ENCODE results near the gene OR51F2. TPM values are rescaled to one million over a fixed set of nuclear protein-coding genes. Genes with fewer than 3 reads are reported as not detected.
"Not testable (repeated sequence)": the region's sequence is repeated elsewhere in the genome, so short reads cannot be mapped to it uniquely, and the experiment has no call there.

OR51F2 gene
- total and polyA plus RNA-seq, 10 donors = not detected

DNA sequence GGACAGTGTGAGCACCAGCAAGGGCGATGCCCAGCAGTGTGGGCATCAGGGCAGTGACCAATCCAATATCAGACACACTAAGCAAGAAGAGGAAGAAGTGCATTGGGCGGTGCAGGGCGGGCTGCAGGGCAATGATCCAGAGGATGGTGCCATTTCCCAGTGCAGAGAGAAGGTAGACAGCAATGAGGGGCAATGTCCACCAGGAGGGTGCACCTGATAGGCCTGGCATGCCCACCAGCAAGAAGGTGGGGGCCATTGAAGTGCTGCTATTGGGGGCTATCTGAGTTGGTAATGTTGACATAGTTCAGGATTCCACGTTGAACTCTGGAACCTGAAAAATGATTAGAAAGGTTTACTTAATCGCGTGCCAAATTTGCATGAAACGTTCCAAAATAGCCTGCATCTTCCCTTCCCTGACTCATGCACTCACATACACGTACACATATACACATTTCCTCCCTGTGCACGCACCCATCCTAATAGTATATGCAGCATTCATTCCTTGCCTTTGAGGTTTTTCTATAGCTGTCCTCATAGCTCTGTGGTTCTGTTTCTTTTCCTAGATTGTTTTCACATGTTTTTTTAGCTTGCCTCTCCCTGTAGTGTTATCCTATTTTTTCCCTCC lies 27.9 kb downstream of the OR51F2 start, which contains the start of gene OR51S1:
OR51S1 (minus strand) TSS at position 301 of the 625 bp plus-strand sequence; CDS start at position 301, 0 bp downstream.
- no peaks in the 10 kb centered on the region for H3K36me3 ChIP-seq
- no peak within 1 kb of the TSS for H3K27ac ChIP-seq
- peaks cover 0 to 9% (median 0%) of the 10 kb centered on the region in 7 donors for H3K27me3 ChIP-seq (replicated peaks in 1 of 7)
- intact Hi-C loops (cut with DNase I; ENCODE audit: low total_unique reads) = no loop called here
- DNase-seq = no peak
- no peak for TF ChIP-seq POLR2A (IDR thresholded peaks at IDR 0.05)
- no peak for TF ChIP-seq CTCF (IDR thresholded peaks at IDR 0.05 in 8 of 11, conservative IDR thresholded peaks at IDR 0.05 in 3 of 11)
- H3K4me3 ChIP-seq = no peak within 1 kb of the TSS
- 72 to 87% (median 78%) methylated on average over 9 of the region's 9 CpGs for WGBS, 5 donors
- H3K9me3 ChIP-seq = no peaks in the 10 kb centered on the region
- no peaks in the 10 kb centered on the region for H3K4me1 ChIP-seq

GRCh38 chr11:4851033-4851432 lies 29.9 kb downstream of the OR51F2 start:
- Histone ChIP-seq H3K36me3 (no peaks in the 10 kb centered on the region), H3K27me3 (replicated peaks in 1 of 7) (peaks cover 0 to 9% (median 0%) of the 10 kb centered on the region in 7 donors), H3K4me3 (no peak overlapping the region), H3K27ac (no peak overlapping the region), H3K4me1 (no peaks in the 10 kb centered on the region), H3K9me3 (no peaks in the 10 kb centered on the region)
- TF ChIP-seq CTCF (IDR thresholded peaks at IDR 0.05 in 8 of 11, conservative IDR thresholded peaks at IDR 0.05 in 3 of 11) (no peak), POLR2A (IDR thresholded peaks at IDR 0.05) (no peak), POLR2AphosphoS5 (IDR thresholded peaks at IDR 0.05) (no peak)
- DNase-seq = no peak
- WGBS, 5 donors = 12 to 35% (median 30%) methylated on average over 4 of the region's 4 CpGs
- intact Hi-C loops (cut with DNase I; ENCODE audit: low total_unique reads) = no loop called here

DNA sequence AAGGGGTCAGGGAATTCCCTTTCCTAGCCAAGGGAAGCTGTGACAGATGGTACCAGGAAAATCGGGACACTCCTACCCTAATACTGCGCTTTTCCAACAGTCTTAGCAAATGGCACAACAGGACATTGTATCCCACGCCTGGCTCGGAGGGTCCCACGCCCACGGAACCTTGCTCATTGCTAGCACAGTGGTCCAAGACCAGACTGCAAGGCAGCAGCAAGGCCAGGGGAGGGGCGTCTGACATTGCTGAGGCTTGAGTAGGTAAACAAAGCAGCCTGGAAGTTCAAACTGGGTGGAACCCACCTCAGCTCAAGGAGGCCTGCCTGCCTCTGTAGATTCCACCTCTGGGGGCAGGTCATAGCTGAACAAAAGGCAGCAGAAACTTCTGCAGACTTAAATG lies 33.2 kb downstream of the OR51F2 start:
- WGBS, 5 donors = 83 to 95% (median 86%) methylated on average over 7 of the region's 7 CpGs
- H3K27ac ChIP-seq; H3K9me3 ChIP-seq; H3K4me3 ChIP-seq; H3K36me3 ChIP-seq; DNase-seq; H3K27me3 ChIP-seq (replicated peaks in 1 of 7); intact Hi-C loops (cut with DNase I; ENCODE audit: low total_unique reads); H3K4me1 ChIP-seq: not testable (repeated sequence)

- TF ChIP-seq CTCF (IDR thresholded peaks at IDR 0.05 in 8 of 11, conservative IDR thresholded peaks at IDR 0.05 in 3 of 11) (no peak), POLR2A (IDR thresholded peaks at IDR 0.05) (no peak), POLR2AphosphoS5 (IDR thresholded peaks at IDR 0.05) (no peak)
- Histone ChIP-seq H3K9me3 (peaks cover 0 to 7% (median 0%) of the 10 kb centered on the region in 8 donors), H3K36me3 (no peaks in the 10 kb centered on the region), H3K27ac (no peak overlapping the region), H3K4me1 (no peaks in the 10 kb centered on the region), H3K4me3 (no peak overlapping the region), H3K27me3 (replicated peaks in 1 of 7) (no peaks in the 10 kb centered on the region)
- intact Hi-C loops (cut with DNase I; ENCODE audit: low total_unique reads) = no loop called here
- DNase-seq = no peak
Observed at GRCh38 chr11:4862447-4863236, 41.5 kb downstream of the OR51F2 start.
